ENCODE results near the gene POLA1. TPM values are rescaled to one million over a fixed set of nuclear protein-coding genes. Genes with fewer than 3 reads are reported as not detected.
"Not testable (repeated sequence)": the region's sequence is repeated elsewhere in the genome, so short reads cannot be mapped to it uniquely, and the experiment has no call there.

POLA1 gene
- total RNA-seq, 4 donors from 2014 or later = 10.1 to 15.3 (median 13.1) TPM

GRCh38 chrX:24651783-24652182 lies 41.9 kb upstream of the POLA1 start:
- Histone ChIP-seq H3K36me3 (no peaks in the 10 kb centered on the region), H3K27me3 (no peaks in the 10 kb centered on the region), H3K4me1 (peaks cover 8% of the 10 kb centered on the region), H3K9me3 (no peaks in the 10 kb centered on the region), H3K4me3 (no peak overlapping the region), H3K27ac (no peak overlapping the region)
- 81% methylated on average over 2 of the region's 2 CpGs for WGBS
- no peak for DNase-seq (ENCODE audit: low spot score in 2 of 2)
- TF ChIP-seq POLR2AphosphoS5 (IDR thresholded peaks at IDR 0.05) (no peak), EP300 (IDR thresholded peaks at IDR 0.05) (no peak), POLR2A (IDR thresholded peaks at IDR 0.05) (no peak)
- TF ChIP-seq, protein P1, sequence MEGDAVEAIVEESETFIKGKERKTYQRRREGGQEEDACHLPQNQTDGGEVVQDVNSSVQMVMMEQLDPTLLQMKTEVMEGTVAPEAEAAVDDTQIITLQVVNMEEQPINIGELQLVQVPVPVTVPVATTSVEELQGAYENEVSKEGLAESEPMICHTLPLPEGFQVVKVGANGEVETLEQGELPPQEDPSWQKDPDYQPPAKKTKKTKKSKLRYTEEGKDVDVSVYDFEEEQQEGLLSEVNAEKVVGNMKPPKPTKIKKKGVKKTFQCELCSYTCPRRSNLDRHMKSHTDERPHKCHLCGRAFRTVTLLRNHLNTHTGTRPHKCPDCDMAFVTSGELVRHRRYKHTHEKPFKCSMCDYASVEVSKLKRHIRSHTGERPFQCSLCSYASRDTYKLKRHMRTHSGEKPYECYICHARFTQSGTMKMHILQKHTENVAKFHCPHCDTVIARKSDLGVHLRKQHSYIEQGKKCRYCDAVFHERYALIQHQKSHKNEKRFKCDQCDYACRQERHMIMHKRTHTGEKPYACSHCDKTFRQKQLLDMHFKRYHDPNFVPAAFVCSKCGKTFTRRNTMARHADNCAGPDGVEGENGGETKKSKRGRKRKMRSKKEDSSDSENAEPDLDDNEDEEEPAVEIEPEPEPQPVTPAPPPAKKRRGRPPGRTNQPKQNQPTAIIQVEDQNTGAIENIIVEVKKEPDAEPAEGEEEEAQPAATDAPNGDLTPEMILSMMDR (IDR thresholded peaks at IDR 0.05) = no peak

- H3K27ac ChIP-seq; H3K36me3 ChIP-seq; H3K27me3 ChIP-seq; H3K4me1 ChIP-seq; H3K9me3 ChIP-seq; H3K4me3 ChIP-seq; DNase-seq (ENCODE audit: low spot score in 2 of 2): not testable (repeated sequence)
- WGBS = 78% methylated on average over 9 of the region's 9 CpGs
Observed at GRCh38 chrX:24655679-24656078, 38.0 kb upstream of the POLA1 start.

- Histone ChIP-seq H3K27ac (no peak overlapping the region), H3K4me1 (no peaks in the 10 kb centered on the region), H3K27me3 (no peaks in the 10 kb centered on the region), H3K9me3 (no peaks in the 10 kb centered on the region), H3K36me3 (no peaks in the 10 kb centered on the region), H3K4me3 (no peak overlapping the region)
- TF ChIP-seq, protein P1 (IDR thresholded peaks at IDR 0.05) = no peak
- no peak for TF ChIP-seq POLR2AphosphoS5 (IDR thresholded peaks at IDR 0.05)
- TF ChIP-seq EP300 (IDR thresholded peaks at IDR 0.05) = no peak
- TF ChIP-seq POLR2A (IDR thresholded peaks at IDR 0.05) = no peak
- 66% methylated on average over 6 of the region's 6 CpGs for WGBS
- no peak for DNase-seq (ENCODE audit: low spot score in 2 of 2)
Observed at GRCh38 chrX:24657671-24658386, 35.9 kb upstream of the POLA1 start.

DNA sequence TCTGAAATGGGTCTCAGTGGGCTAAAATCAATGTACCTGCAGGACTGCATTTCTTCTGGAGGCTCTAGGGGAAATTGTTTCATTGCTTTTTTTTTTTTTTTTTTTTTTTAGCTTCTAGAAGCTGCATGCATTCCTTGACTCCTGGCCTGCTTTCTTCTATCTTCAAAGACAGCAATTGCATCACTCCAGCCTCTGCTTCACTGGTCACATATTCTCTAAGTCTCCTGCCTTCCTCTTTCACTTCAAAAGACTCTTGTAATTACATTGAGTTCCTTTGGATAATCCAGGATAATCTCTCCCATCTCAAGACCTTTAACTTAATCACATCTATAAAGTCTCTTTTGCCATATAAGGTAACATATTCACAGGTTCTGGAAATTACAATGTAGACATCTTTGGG lies 35.3 kb upstream of the POLA1 start:
- Histone ChIP-seq H3K4me3 (no peak overlapping the region), H3K36me3 (no peaks in the 10 kb centered on the region), H3K9me3 (no peaks in the 10 kb centered on the region), H3K4me1 (no peaks in the 10 kb centered on the region), H3K27me3 (no peaks in the 10 kb centered on the region), H3K27ac (no peak overlapping the region)
- DNase-seq (ENCODE audit: low spot score in 2 of 2) = no peak
- TF ChIP-seq POLR2AphosphoS5 (IDR thresholded peaks at IDR 0.05) = no peak
- TF ChIP-seq, protein P1 (IDR thresholded peaks at IDR 0.05) = no peak
- TF ChIP-seq POLR2A (IDR thresholded peaks at IDR 0.05) = no peak
- TF ChIP-seq EP300 (IDR thresholded peaks at IDR 0.05) = no peak

- H3K36me3 ChIP-seq = no peaks in the 10 kb centered on the region
- no peaks in the 10 kb centered on the region for H3K9me3 ChIP-seq
- DNase-seq (ENCODE audit: low spot score in 2 of 2) = no peak
- TF ChIP-seq POLR2A (IDR thresholded peaks at IDR 0.05) (no peak), POLR2AphosphoS5 (IDR thresholded peaks at IDR 0.05) (no peak), EP300 (IDR thresholded peaks at IDR 0.05) (no peak)
- TF ChIP-seq, protein P1 (IDR thresholded peaks at IDR 0.05) = no peak
- no peaks in the 10 kb centered on the region for H3K4me1 ChIP-seq
- WGBS = 47% methylated on average over 1 of the region's 1 CpG
- H3K4me3 ChIP-seq = no peak overlapping the region
- H3K27ac ChIP-seq = no peak overlapping the region
- H3K27me3 ChIP-seq = no peaks in the 10 kb centered on the region
Observed at GRCh38 chrX:24659106-24659505, 34.6 kb upstream of the POLA1 start.

- no peaks in the 10 kb centered on the region for H3K36me3 ChIP-seq
- H3K9me3 ChIP-seq = no peaks in the 10 kb centered on the region
- 69% methylated on average over 3 of the region's 3 CpGs for WGBS
- no peak for DNase-seq (ENCODE audit: low spot score in 2 of 2)
- TF ChIP-seq POLR2AphosphoS5 (IDR thresholded peaks at IDR 0.05) = no peak
- TF ChIP-seq, protein P1 (IDR thresholded peaks at IDR 0.05) = no peak
- no peak for TF ChIP-seq EP300 (IDR thresholded peaks at IDR 0.05)
- no peak for TF ChIP-seq POLR2A (IDR thresholded peaks at IDR 0.05)
- no peak overlapping the region for H3K4me3 ChIP-seq
- no peaks in the 10 kb centered on the region for H3K4me1 ChIP-seq
- no peak overlapping the region for H3K27ac ChIP-seq
- H3K27me3 ChIP-seq = no peaks in the 10 kb centered on the region
Observed at GRCh38 chrX:24659646-24660045, 34.1 kb upstream of the POLA1 start.
